Measurements from ENCODE around the gene DCTN4. TPM values are rescaled to one million over a fixed set of nuclear protein-coding genes. Genes with fewer than 3 reads are reported as not detected.
"Not testable (repeated sequence)": the region's sequence is repeated elsewhere in the genome, so short reads cannot be mapped to it uniquely, and the experiment has no call there.

Gene DCTN4
- total RNA-seq, 2 donors from 2014 or later = 37.3 to 41.9 TPM

GRCh38 chr5:150764530-150764929, 5.7 kb upstream of the DCTN4 start:
- no peak overlapping the region for H3K4me3 Mint-ChIP-seq
- no peaks in the 10 kb centered on the region for H3K36me3 Mint-ChIP-seq (ENCODE audit: low read depth)
- H3K4me1 Mint-ChIP-seq = peaks cover 1% of the 10 kb centered on the region
- no peaks in the 10 kb centered on the region for H3K27me3 Mint-ChIP-seq
- H3K27ac Mint-ChIP-seq = no peak overlapping the region
- ATAC-seq (replicated peaks) = no peak
- no peaks in the 10 kb centered on the region for H3K9me3 Mint-ChIP-seq

- H3K36me3 Mint-ChIP-seq (ENCODE audit: low read depth) = no peaks in the 10 kb centered on the region
- no peak for ATAC-seq (replicated peaks)
- H3K4me1 Mint-ChIP-seq = peaks cover 6% of the 10 kb centered on the region
- H3K27ac Mint-ChIP-seq = no peak overlapping the region
- no peak overlapping the region for H3K4me3 Mint-ChIP-seq
- H3K9me3 Mint-ChIP-seq = no peaks in the 10 kb centered on the region
- H3K27me3 Mint-ChIP-seq = no peaks in the 10 kb centered on the region
These were observed 4.4 kb upstream of the DCTN4 start for GRCh38 chr5:150763023-150763769.

DNA sequence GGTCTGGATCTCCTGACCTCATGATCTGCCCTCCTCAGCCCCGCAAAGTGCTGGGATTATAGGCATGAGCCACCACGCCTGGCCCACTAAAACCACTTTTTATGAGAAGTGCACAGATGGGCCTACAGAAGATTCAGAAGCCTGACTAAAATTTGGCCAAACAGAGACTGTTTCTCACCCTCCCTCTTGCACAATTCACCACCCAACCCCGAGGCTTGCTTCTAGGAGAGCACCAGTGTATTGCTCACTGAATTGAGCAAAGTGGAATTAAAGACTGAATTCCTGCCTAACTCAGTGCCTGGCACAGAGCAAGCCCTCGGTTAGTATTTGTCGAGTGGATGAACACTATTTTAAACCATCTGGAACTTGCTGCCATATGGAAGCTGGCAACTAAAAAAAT, 3.4 kb upstream of the DCTN4 start:
- Mint-ChIP-seq H3K4me1 (peaks cover 8% of the 10 kb centered on the region), H3K9me3 (no peaks in the 10 kb centered on the region), H3K4me3 (no peak overlapping the region), H3K27ac (no peak overlapping the region), H3K36me3 (ENCODE audit: low read depth) (peaks cover 3% of the 10 kb centered on the region), H3K27me3 (no peaks in the 10 kb centered on the region)
- no peak for ATAC-seq (replicated peaks)

DNA sequence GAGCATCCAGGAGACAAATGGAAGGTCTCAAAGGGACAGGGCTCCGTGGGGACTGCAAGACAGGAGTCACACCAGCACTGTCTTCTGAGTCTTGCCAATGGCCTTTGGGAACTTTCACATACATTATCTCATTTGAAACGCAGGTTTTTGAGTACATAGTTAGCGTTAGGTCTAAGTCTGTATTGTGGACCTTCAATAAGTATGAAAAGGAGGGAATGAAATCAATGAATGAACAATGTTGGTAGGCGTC, 442 bp upstream of the DCTN4 start:
- H3K9me3 Mint-ChIP-seq = no peaks in the 10 kb centered on the region
- no peak for ATAC-seq (replicated peaks)
- H3K4me1 Mint-ChIP-seq = peaks cover 18% of the 10 kb centered on the region
- peaks cover 30% of the 10 kb centered on the region for H3K36me3 Mint-ChIP-seq (ENCODE audit: low read depth)
- H3K27ac Mint-ChIP-seq = no peak overlapping the region
- no peaks in the 10 kb centered on the region for H3K27me3 Mint-ChIP-seq
- no peak overlapping the region for H3K4me3 Mint-ChIP-seq

GRCh38 chr5:150758203-150758530, 650 bp downstream of the DCTN4 start:
- H3K36me3 Mint-ChIP-seq (ENCODE audit: low read depth) = peaks cover 41% of the 10 kb centered on the region
- H3K27me3 Mint-ChIP-seq = no peaks in the 10 kb centered on the region
- no peak overlapping the region for H3K4me3 Mint-ChIP-seq
- H3K27ac Mint-ChIP-seq = no peak overlapping the region
- peaks cover 18% of the 10 kb centered on the region for H3K4me1 Mint-ChIP-seq
- H3K9me3 Mint-ChIP-seq = no peaks in the 10 kb centered on the region
- peak; percentile 17 for ATAC-seq (replicated peaks)

DNA sequence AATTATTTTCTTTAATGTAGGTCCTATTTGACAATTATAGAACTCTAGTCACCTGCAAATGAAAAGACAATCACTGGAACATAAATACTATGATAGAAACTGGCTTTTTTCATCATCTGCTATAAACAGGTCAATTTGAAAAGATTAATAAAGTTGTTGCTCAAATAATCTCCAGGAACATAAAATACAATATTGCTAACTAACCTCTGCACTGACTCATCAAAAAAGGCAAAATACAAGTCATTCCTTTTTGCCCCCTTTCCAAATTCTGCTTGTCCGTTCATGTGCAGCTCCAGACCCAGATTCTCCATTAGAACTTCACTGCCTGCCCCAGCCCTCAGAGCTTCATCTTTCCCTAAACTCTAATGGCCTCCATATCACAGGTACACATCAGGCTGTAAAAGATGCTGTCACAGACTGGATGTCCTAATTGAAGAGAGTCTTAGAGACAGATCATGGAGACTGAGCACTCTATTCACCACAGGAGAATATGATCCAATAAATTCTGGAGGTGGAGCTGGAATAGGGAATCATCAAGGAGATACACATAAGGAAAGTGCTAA, 1.6 kb downstream of the DCTN4 start:
- Mint-ChIP-seq H3K27ac (no peak overlapping the region), H3K36me3 (ENCODE audit: low read depth) (peaks cover 51% of the 10 kb centered on the region), H3K4me1 (peaks cover 18% of the 10 kb centered on the region), H3K27me3 (no peaks in the 10 kb centered on the region), H3K9me3 (no peaks in the 10 kb centered on the region), H3K4me3 (no peak overlapping the region)
- ATAC-seq (replicated peaks) = no peak

- peaks cover 22% of the 10 kb centered on the region for H3K4me1 Mint-ChIP-seq
- H3K27ac Mint-ChIP-seq = no peak overlapping the region
- H3K27me3 Mint-ChIP-seq = no peaks in the 10 kb centered on the region
- no peaks in the 10 kb centered on the region for H3K9me3 Mint-ChIP-seq
- H3K36me3 Mint-ChIP-seq (ENCODE audit: low read depth) = peaks cover 81% of the 10 kb centered on the region
- no peak for ATAC-seq (replicated peaks)
- H3K4me3 Mint-ChIP-seq = no peak overlapping the region
These were observed 5.0 kb downstream of the DCTN4 start for GRCh38 chr5:150753863-150754262.

DNA sequence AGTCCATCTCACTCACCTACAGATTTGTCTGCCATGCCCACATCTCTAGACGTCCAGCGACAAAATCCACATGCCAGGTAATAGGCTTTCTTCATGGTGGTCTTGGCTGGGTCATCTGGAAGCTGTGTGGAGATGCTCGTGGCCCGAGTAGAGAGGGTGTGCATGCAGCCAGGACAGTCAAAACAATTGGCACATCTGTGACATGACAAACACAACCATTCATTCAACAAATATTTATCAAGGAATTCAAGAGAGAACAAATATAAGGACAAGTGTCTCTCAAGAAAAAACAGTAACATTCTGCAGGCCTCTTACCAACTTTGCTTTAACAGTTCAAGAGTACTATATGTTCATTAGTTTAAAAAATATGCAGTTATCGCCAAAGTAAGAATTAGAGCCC, 5.4 kb downstream of the DCTN4 start:
- no peak for ATAC-seq (replicated peaks)
- H3K27me3 Mint-ChIP-seq = no peaks in the 10 kb centered on the region
- H3K4me1 Mint-ChIP-seq = peaks cover 22% of the 10 kb centered on the region
- no peak overlapping the region for H3K27ac Mint-ChIP-seq
- H3K4me3 Mint-ChIP-seq = no peak overlapping the region
- H3K9me3 Mint-ChIP-seq = no peaks in the 10 kb centered on the region
- H3K36me3 Mint-ChIP-seq (ENCODE audit: low read depth) = peaks cover 83% of the 10 kb centered on the region

GRCh38 chr5:150751096-150751891, 7.5 kb downstream of the DCTN4 start:
- Mint-ChIP-seq H3K4me1 (peaks cover 16% of the 10 kb centered on the region), H3K9me3 (no peaks in the 10 kb centered on the region), H3K27me3 (no peaks in the 10 kb centered on the region), H3K27ac (peak overlapping the region; percentile 61), H3K4me3 (peak overlapping the region; percentile 15), H3K36me3 (ENCODE audit: low read depth) (peaks cover 73% of the 10 kb centered on the region)
- ATAC-seq (replicated peaks) = no peak

DNA sequence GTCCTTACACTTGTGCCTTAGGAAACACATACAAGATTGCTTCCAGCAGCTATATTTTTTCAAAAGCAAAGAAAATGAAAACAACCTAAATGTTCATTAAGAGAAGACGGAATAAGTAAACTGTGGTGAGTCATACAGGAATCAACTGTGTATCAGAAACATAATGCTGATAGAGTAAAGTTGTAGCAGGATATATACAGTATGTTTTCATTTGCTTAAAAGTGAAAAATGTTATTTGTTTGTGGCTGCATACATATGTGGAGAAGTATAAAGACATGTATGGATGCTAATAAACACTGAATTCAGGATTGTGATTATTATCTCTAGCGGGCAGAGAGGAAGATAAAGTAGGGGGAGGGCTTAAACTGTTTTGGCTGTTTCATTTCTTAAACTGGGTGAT, 8.3 kb downstream of the DCTN4 start:
- peak; percentile 45 for ATAC-seq (replicated peaks)
- Mint-ChIP-seq H3K27ac (peak overlapping the region; percentile 39), H3K36me3 (ENCODE audit: low read depth) (peaks cover 66% of the 10 kb centered on the region), H3K4me1 (peaks cover 16% of the 10 kb centered on the region), H3K27me3 (no peaks in the 10 kb centered on the region), H3K9me3 (no peaks in the 10 kb centered on the region), H3K4me3 (peak overlapping the region; percentile 35)

- not testable (repeated sequence) for H3K27ac Mint-ChIP-seq; H3K9me3 Mint-ChIP-seq; ATAC-seq (replicated peaks); H3K27me3 Mint-ChIP-seq; H3K4me3 Mint-ChIP-seq
- H3K4me1 Mint-ChIP-seq = peaks cover 33% of the 10 kb centered on the region
- H3K36me3 Mint-ChIP-seq (ENCODE audit: low read depth) = peaks cover 61% of the 10 kb centered on the region
These were observed 15.7 kb downstream of the DCTN4 start for GRCh38 chr5:150743142-150743488.

DNA sequence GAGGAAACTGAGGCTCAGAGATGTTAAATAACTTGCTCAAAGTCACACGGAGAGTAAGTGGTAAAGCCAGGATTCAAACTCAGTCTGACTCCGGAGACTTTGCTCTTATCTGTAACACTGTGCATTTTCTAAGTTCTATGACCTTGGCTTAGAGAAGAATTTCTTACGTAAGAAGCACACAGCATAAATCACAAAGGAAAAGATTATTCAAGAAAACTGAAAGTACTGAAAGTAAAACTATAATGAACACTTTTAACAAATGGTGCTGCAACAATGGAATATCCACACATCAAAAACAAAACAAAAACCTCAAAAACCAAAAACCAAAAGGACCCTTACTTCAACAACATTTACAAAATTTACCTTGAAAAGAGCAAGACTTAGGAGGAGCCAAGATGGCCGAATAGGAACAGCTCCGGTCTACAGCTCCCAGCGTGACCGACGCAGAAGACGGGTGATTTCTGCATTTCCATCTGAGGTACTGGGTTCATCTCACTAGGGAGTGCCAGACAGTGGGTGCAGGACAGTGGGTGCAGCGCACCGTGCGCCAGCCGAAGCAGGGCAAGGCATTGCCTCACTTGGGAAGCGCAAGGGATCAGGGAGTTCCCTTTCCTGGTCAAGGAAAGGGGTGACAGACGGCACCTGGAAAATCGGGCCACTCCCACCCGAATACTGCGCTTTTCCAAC, 16.2 kb downstream of the DCTN4 start:
- not testable (repeated sequence) for H3K9me3 Mint-ChIP-seq; H3K27me3 Mint-ChIP-seq; ATAC-seq (replicated peaks)
- Mint-ChIP-seq H3K4me3 (peak overlapping the region; percentile 45), H3K4me1 (peaks cover 38% of the 10 kb centered on the region), H3K36me3 (ENCODE audit: low read depth) (peaks cover 66% of the 10 kb centered on the region), H3K27ac (peak overlapping the region; percentile 42)

GRCh38 chr5:150740992-150741391, 17.8 kb downstream of the DCTN4 start:
- Mint-ChIP-seq H3K27ac (no peak overlapping the region), H3K4me3 (no peak overlapping the region), H3K27me3 (no peaks in the 10 kb centered on the region), H3K36me3 (ENCODE audit: low read depth) (peaks cover 82% of the 10 kb centered on the region), H3K9me3 (no peaks in the 10 kb centered on the region), H3K4me1 (peaks cover 48% of the 10 kb centered on the region)
- no peak for ATAC-seq (replicated peaks)

DNA sequence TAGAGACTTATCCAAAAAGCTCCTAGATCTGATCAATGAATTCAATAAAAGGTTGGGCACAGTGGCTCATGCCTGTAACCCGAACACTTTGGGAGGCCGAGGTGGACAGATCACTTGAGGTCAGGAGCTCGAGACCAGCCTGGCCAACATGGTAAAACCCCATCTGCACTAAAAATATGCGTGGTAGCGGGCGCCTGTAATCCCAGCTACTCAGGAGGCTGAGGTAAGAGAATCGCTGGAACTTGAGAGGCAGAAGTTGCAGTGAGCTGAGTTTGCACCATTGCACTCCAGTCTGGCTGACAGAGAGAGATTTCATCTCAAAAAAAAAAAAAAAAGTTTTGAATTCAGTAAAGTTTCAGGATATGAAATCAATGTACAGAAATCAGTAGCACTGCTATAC, 20.0 kb downstream of the DCTN4 start:
- Mint-ChIP-seq H3K9me3 (no peaks in the 10 kb centered on the region), H3K36me3 (ENCODE audit: low read depth) (peaks cover 95% of the 10 kb centered on the region), H3K27me3 (no peaks in the 10 kb centered on the region), H3K27ac (peak overlapping the region; percentile 77), H3K4me3 (no peak overlapping the region), H3K4me1 (peaks cover 58% of the 10 kb centered on the region)
- ATAC-seq (replicated peaks) = no peak
